C4-2B (cell line): Measurements from ENCODE around the gene RPL6.

Experiments
- ZFX ChIP-seq: fragments of 450-650 bp; IDR thresholded peaks from 2 replicates; pipeline ENCODE4 v1.6.1; 2017
- TF ChIP-seq, protein P1 (sequence below): fragments of 450-650 bp; conservative IDR thresholded peaks from 2 replicates; pipeline ENCODE4 v1.5.1; 2017; ENCODE audit warnings: mild to moderate bottlenecking

DNA sequence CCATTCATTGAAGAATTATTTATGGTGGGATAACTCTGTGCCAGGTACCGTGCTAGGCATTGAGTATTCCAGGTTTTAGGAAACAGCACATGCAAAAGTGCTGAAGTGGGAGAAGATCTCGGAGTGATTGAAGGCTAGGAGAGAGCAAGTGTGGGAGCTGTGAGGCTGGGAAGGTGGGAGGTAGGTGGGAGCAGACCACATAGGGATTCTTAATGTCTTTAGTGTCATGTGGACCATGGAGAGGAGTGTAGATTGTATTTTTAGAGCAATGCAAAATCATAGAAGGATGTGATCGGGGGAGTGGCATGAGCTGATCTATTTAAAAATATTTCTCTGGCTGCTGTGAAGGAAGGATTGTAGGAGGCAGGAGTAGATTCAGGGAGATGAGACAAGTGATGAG, 14.7 kb upstream of the RPL6 start:
- TF ChIP-seq, protein P1, sequence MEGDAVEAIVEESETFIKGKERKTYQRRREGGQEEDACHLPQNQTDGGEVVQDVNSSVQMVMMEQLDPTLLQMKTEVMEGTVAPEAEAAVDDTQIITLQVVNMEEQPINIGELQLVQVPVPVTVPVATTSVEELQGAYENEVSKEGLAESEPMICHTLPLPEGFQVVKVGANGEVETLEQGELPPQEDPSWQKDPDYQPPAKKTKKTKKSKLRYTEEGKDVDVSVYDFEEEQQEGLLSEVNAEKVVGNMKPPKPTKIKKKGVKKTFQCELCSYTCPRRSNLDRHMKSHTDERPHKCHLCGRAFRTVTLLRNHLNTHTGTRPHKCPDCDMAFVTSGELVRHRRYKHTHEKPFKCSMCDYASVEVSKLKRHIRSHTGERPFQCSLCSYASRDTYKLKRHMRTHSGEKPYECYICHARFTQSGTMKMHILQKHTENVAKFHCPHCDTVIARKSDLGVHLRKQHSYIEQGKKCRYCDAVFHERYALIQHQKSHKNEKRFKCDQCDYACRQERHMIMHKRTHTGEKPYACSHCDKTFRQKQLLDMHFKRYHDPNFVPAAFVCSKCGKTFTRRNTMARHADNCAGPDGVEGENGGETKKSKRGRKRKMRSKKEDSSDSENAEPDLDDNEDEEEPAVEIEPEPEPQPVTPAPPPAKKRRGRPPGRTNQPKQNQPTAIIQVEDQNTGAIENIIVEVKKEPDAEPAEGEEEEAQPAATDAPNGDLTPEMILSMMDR: no peak
- TF ChIP-seq ZFX: no peak
